Gastroesophageal sphincter (tissue), 3 donors: ENCODE results near the gene NANOS3.

Experiments
- CTCF ChIP-seq, 4 experiments: fragments of 200-600 bp in 2 of 4; fragments of 450-650 bp in 2 of 4; sonication (generic) in 1 of 4; IDR thresholded peaks; one replicate each; pipeline ENCODE4 v1.5.1; 2017 to 2019; ENCODE audit warnings: antibody characterized with exemption in 4 of 4, mild to moderate bottlenecking in 2 of 4, moderate library complexity in 2 of 4
- EP300 ChIP-seq: sonication (generic); formaldehyde crosslinking; IDR thresholded peaks from one replicate; pipeline ENCODE4 v1.6.1; 2017; ENCODE audit warnings: antibody characterized with exemption, mild to moderate bottlenecking
- POLR2A ChIP-seq, 2 donors: fragments of 450-650 bp; IDR thresholded peaks; one replicate each; pipeline ENCODE4 v1.6.1; 2017; ENCODE audit warnings: antibody characterized with exemption in 2 of 2, mild to moderate bottlenecking in 2 of 2, moderate library complexity in 1 of 2
- POLR2AphosphoS5 ChIP-seq: sonication (generic); formaldehyde crosslinking; IDR thresholded peaks from one replicate; pipeline ENCODE4 v1.6.1; 2017; ENCODE audit warnings: antibody characterized with exemption

GRCh38 chr19:13830114-13830740 is 46.7 kb upstream of the NANOS3 start:
- TF ChIP-seq CTCF (IDR thresholded peaks at IDR 0.05) (no peak), POLR2A (IDR thresholded peaks at IDR 0.05) (no peak), EP300 (no peak), POLR2AphosphoS5 (peak; percentile 20)
